Astrocyte of the cerebellum (primary cell): ENCODE measurements around the gene UBXN1.
"Not testable (repeated sequence)": the region's sequence is repeated elsewhere in the genome, so short reads cannot be mapped to it uniquely, and the experiment has no call there.

Experiments used
- DNase-seq: peaks from one replicate; pipeline ENCODE4 v3.0.0-alpha.2; 2011; ENCODE audit warnings: low read depth
- H3K4me3 ChIP-seq: 2 replicates; pipeline ENCODE4 v1.5.1; 2011; ENCODE audit warnings: mild to moderate bottlenecking, low read depth, low read length, moderate library complexity
- CTCF ChIP-seq: IDR thresholded peaks from 2 replicates; pipeline ENCODE4 v1.5.1; 2012; ENCODE audit warnings: low read length, low read depth, moderate library complexity, mild to moderate bottlenecking; ENCODE audit errors: missing control alignments
- in situ Hi-C: cut with HindIII; loops from 2 replicates; pipeline ENCODE4 v1.10.0; 2017; ENCODE audit warnings: low sequenced_read_pairs

The UBXN1 gene

GRCh38 chr11:62652161-62653006, 26.5 kb downstream of the UBXN1 start:
- H3K4me3 ChIP-seq: peak overlapping the region; percentile 96
- DNase-seq: no peak
- TF ChIP-seq CTCF: no peak
- in situ Hi-C loops: no loop called here

- H3K4me3 ChIP-seq, DNase-seq, in situ Hi-C loops: not testable (repeated sequence)
Observed at GRCh38 chr11:62650283-62650682, 28.6 kb downstream of the UBXN1 start.

- H3K4me3 ChIP-seq: no peak overlapping the region
- no peak for DNase-seq
- TF ChIP-seq CTCF: no peak
- in situ Hi-C loops: no loop called here
Observed at GRCh38 chr11:62649486-62649885, 29.4 kb downstream of the UBXN1 start.

DNA sequence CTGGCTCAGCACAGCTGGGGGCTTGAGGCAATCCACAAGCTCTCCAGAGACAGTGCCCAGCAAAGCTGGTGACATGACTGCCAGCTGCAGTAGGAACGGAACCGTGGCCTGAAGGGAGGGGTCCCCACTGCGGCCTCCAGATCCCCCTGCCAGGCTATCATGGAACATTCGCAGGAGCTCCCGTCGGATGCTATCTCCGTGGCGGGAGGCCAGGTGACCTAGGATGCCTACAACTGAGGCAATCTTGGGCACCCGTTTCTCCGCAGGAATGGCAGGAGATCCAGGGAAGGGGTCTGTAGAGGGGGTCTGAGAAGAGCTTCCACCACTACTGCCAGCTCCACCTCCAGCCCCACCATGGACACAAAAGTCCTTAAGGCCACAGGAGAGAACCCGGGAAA, 29.9 kb downstream of the UBXN1 start:
- no peak for DNase-seq
- no peak overlapping the region for H3K4me3 ChIP-seq
- in situ Hi-C loops: no loop called here
- TF ChIP-seq CTCF: no peak

- in situ Hi-C loops: no loop called here
- TF ChIP-seq CTCF: no peak
- H3K4me3 ChIP-seq: no peak overlapping the region
- no peak for DNase-seq
Observed at GRCh38 chr11:62648185-62648966, 30.5 kb downstream of the UBXN1 start.

- no peak for TF ChIP-seq CTCF
- in situ Hi-C loops: no loop called here
- H3K4me3 ChIP-seq: no peak overlapping the region
- DNase-seq: no peak
Observed at GRCh38 chr11:62647609-62648005, 31.3 kb downstream of the UBXN1 start.

DNA sequence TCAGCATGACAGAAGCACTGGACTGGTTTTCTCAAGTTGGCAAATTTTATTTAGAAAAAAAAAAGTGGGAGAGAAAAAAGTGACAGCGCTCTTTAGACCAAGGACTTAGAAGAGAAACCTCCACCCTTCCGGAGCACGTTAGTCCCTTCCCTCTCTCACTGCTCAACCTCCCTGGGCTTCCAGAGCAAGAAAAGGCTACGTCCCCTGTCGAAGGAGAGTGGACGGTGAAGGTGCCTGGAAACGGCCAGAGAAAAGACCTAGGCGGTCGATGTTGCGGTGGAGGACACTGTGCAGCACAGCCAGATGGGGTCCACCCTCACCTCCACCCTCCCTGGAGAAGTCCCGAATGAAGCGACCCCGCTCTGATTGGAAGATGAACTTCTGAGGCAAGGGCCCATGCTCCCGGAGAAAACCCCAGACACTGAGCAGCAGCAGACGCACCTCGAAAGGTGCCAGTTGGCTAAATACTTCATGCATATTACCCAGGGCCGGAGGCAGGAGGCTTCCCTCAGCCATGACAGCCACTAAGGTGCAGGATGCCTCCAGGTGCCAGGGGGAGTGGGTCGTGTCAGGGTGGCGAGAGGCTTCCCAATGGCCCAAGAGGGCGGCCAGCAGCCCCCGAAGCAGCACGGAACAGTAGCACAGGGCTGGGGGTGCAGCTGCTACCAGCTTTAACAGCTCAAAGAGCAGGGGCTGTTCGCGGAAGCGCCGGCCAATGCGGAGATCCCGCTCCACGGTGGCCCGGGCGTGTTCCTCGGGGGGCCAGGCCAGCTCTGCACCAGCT, 31.9 kb downstream of the UBXN1 start:
- TF ChIP-seq CTCF: no peak
- no peak for DNase-seq
- in situ Hi-C loops: no loop called here
- peak overlapping the region; percentile 81 for H3K4me3 ChIP-seq
